ENCODE measurements around the gene SLC22A16. TPM values are rescaled to one million over a fixed set of nuclear protein-coding genes. Genes with fewer than 3 reads are reported as not detected.

The SLC22A16 gene
- total and polyA plus RNA-seq, 2 donors (not counting 3 experiments of a cell fraction or from before 2014, with no cell fraction given) = not detected

GRCh38 chr6:110511401-110511800 is 35.0 kb upstream of the SLC22A16 start:
- no peaks in the 10 kb centered on the region for H3K9me3 ChIP-seq (replicated peaks; ENCODE audit: control insufficient read depth, insufficient read depth, low read length)
- H3K27ac ChIP-seq (ENCODE audit: insufficient read depth, low read depth, low read length) = no peak overlapping the region
- POLR2A ChIA-PET = no interaction called here
- TF ChIP-seq JUN (IDR thresholded peaks at IDR 0.05; ENCODE audit: borderline replicate concordance, insufficient read depth, insufficient read length, low read depth) (no peak), MAX (IDR thresholded peaks at IDR 0.05; ENCODE audit: insufficient read depth, insufficient read length) (no peak), FOS (IDR thresholded peaks at IDR 0.05; ENCODE audit: borderline replicate concordance, insufficient read depth, low read length) (no peak), GATA2 (IDR thresholded peaks at IDR 0.05; ENCODE audit: insufficient read depth, insufficient read length, low read depth, low read length) (no peak), POLR2AphosphoS5 (IDR thresholded peaks at IDR 0.05; ENCODE audit: insufficient read depth, low read depth, low read length) (no peak), MYC (IDR thresholded peaks at IDR 0.05; ENCODE audit: low read depth, low read length) (no peak), POLR2A (IDR thresholded peaks at IDR 0.05; ENCODE audit: low read depth, low read length) (no peak), EZH2 (IDR thresholded peaks at IDR 0.05; ENCODE audit: borderline replicate concordance, low read depth, low read length, severe bottlenecking) (no peak), CTCF (IDR thresholded peaks at IDR 0.05; ENCODE audit: extremely low read depth in 1 of 2, insufficient read depth in 1 of 2, low read depth in 1 of 2, low read length in 2 of 2) (no peak)
- dilution Hi-C loops (cut with MboI; ENCODE audit: extremely low pct_ligation_motif_present, low sequenced_read_pairs) = no loop called here
- H2AFZ ChIP-seq (ENCODE audit: low read depth, low read length) = no peak overlapping the region
- no TSS peak for BruUV-seq (replicated peaks)
- no peaks in the 10 kb centered on the region for H3K79me2 ChIP-seq (ENCODE audit: control insufficient read depth, insufficient read depth, low read length)
- no peaks in the 10 kb centered on the region for H4K20me1 ChIP-seq (replicated peaks; ENCODE audit: control insufficient read depth, extremely low read depth, insufficient read depth, low read length)
- H3K4me3 ChIP-seq (replicated peaks in 1 of 3; ENCODE audit: insufficient read depth in 1 of 3, low read depth in 1 of 3, low read length in 3 of 3) = no peak overlapping the region
- H3K4me2 ChIP-seq (ENCODE audit: insufficient read depth, low read length) = no peak overlapping the region
- H3K9ac ChIP-seq (replicated peaks; ENCODE audit: extremely low read depth, insufficient read depth, low read length) = no peak overlapping the region
- intact Hi-C loops (cut with micrococcal nuclease) = no loop called here
- H3K9me1 ChIP-seq (replicated peaks; ENCODE audit: control insufficient read depth, extremely low read depth, insufficient read depth, low read length) = no peaks in the 10 kb centered on the region
- no peaks in the 10 kb centered on the region for H3K36me3 ChIP-seq (ENCODE audit: control insufficient read depth in 2 of 2, extremely low read depth in 1 of 2, insufficient read depth in 2 of 2, low read length in 2 of 2)
- no peak for DNase-seq (ENCODE audit: low read depth, low spot score)
- H3K27me3 ChIP-seq (ENCODE audit: control insufficient read depth in 2 of 2, insufficient read depth in 2 of 2, low read length in 2 of 2) = peaks cover 11 to 22% of the 10 kb centered on the region in 2 experiments
- peaks cover 23% of the 10 kb centered on the region for H3K4me1 ChIP-seq (ENCODE audit: control insufficient read depth, extremely low read depth, insufficient read depth, low read length)
- FAIRE-seq = no peak
- CTCF ChIA-PET = no interaction called here
